ENCODE data around the gene SETBP1.

The SETBP1 gene

DNA sequence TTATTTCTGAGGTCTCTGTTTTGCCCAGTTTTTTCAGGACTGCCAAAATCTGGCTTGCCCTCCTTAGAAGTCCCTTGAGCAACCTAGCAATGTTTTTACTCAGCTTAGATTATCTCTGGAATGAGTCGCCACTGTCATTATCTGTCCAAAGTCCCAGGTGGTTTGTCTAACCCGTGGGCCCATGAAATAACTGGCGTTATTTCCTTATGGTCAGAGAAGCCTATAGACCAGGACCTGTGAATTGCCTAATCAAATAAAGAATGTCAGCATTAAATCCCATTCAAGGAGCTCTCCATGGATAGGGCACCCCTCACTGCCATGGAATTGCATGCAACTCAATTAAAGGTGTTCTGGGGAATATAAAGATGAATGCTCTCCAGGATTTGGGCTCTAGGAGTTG, 373.9 kb downstream of the SETBP1 start:
- no peak for DNase-seq

DNA sequence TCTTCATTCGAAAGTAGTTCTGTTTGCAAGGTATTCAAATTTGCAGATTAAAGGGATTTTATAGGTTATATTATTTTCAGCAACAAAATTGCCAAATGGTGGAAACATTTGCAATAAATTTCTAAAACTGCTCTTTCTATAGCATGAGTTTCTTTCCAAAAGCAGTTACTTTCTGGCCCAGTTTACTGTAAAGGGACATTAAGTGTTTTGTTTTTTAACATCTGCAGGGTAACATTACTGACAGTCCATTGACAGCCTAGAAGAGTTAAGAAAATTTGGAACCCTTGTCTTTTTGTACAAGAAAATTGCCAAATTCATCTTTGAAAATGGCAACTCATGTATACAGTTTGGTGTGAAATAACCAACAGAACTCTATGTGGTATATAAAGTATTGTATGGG, 375.1 kb downstream of the SETBP1 start:
- no peak for DNase-seq

DNA sequence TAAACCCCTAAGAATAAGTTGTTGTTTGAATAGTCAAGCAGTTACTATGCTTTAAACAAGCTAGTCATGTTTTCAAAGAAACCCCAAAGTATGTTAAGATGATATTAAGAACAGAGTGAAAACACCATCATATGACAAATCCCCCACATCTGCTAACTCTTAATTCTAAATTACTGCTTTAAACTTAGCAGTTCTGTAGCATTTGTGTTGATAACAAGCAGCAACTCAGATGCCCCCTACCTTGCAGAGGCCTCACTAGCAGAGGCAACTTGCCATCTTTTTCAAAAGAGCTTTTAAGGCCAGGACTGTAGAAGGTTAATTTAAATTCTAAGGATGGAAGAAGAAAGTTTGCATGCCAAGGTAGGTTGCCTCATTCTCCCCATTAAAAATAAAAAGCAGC, 376.2 kb downstream of the SETBP1 start:
- DNase-seq: no peak

DNA sequence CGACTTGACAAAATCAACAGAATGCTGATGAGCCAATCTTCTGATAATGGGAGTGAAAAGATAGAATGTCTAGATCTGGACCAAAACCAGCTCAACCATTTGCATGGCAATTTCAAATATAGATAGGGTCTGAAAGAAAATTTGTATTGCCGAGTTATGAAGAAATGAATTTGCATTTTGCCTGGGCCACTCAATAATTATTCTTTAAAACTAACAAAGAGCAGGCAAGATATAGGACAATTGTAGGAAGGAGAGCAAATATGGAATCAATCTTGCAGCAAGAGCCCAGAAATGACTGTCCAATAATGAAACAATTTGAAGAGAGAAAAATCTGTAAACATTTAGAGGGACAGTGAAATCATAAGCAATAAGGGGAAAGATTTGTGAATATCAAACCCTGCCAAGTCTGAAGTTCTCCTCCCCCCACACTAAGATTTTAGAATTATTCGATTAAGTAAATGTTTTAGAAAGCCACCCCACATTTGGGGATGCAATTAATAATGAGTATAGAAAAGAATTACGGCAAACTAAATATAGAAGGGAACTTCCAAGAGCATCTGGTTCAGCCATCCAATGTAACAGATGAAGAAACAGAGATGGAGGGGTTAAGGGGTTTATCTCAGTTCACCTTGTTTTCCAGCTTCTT, 377.4 kb downstream of the SETBP1 start:
- DNase-seq: no peak

DNA sequence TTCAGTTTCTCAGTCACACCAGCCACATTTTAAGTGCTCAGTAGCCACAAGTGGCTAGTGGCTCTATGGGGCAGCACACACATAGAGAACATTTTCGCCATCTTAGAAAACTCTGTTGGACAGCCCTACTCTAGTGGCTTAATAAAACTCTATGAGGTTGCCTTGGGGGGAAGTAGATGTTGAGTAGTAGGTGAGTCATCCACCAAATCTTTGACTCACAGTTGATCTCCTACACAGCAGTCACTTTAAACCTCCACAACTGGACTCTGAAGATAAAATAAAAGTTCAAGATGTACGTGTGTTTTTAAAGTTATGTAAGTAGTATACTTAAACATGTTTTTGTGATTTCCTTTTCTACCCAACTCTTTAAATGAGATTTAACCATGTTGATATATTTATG, 379.0 kb downstream of the SETBP1 start:
- peak; percentile 62 for DNase-seq

DNA sequence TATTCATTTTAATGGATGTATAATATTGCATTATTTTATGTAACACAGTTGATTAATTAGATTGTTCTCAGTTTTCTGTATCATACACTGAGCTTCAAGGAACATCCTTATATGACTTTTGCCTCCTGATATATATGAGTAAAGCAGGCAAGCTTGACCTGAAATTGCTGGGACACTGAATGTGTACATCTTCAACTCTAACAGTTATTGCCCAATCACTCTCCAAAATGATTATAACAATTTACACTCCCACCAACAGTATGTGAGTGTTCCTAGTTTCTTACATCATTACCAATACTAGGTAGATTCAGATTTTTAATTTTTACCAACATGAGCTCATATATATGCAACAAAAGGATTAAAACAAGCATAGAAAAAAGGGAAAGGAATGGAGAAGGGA, 379.4 kb downstream of the SETBP1 start:
- DNase-seq: no peak

DNA sequence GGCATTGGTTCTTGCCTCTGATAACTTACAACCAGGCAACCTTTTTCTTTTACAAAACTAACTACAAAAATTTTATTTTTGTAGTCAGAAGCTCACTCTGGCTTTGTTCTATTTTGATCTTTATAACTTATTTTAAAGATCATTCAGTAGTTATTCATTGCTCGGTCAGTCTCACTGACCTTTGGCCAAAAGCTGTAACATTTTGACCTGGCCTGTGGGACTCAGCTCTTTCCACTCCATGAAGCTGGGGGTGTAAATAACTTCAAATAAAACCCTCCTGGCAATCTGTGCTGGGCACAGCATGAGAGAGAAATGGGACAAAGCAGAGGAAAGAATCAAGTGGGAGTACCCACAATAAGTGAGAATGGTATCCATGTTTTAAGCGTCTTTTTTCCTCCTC, 380.7 kb downstream of the SETBP1 start:
- DNase-seq: no peak

DNA sequence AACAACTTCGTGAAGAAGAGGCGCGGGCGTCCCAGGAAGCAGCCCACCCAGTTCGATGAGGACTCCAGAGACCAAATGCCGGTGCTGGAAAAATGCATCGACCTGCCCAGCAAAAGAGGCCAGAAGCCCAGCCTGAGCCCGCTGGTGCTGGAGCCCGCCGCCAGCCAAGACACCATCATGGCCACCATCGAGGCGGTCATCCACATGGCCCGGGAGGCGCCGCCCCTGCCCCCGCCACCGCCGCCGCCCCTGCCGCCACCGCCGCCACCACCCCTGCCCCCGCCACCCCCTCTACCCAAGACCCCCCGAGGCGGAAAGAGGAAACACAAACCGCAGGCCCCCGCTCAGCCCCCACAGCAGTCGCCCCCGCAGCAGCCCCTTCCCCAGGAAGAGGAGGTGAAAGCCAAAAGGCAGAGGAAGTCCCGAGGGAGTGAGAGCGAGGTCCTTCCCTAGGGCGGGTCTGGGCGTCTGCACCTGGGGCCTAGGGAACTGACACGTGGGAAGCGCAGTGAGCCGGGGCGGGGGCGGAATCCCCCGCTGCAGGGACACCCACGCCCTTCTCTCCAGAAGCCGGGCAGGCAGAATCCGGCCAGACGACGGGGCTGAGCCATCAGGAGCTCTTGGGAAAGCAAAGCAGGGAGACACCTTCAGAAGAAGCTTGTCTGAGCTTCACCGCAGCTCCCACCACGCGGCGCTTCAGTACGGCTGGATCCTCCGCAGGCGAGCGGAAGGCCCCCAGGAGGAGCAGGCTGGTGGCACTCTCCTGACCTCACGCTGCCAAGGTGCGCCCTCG, 382.8 kb downstream of the SETBP1 start:
- no peak for DNase-seq

DNA sequence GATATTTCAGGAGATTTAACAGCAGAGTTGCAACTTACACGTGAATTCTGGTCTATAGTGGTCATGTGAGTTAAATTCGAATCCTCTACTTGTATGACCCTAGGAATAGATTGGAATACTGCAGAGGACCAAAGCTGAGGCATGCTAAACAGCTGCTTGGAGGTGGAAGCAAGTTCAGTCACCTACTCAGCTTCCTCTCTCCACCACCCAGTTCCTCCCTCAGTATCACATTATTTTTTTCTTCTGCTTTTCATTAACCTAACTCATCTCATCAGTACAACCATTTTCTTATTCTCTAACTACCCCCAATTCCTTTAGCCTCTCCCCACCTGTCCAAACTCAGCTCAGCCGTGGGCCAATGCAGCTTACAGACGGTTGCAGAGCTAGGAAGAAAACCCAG, 385.5 kb downstream of the SETBP1 start:
- DNase-seq: no peak

DNA sequence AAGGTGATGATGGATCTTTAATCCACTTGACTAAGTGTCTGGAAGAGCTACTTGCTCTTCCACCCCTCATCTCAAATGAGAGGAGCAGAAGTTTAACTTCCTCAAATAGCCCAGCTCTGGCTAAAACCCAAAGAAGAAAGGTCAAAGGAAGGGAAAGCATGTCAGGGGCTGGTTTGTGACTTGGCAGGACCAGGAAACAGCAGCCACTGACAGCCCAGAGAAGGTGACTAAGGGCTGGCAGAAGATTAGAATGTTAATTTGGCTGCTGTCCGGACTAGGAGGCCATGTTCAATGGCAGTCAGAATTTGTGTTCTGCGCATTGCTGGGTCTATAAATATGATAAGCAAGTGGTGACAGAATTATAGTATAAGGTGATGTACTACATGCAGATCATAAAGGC, 386.2 kb downstream of the SETBP1 start:
- DNase-seq: no peak

DNA sequence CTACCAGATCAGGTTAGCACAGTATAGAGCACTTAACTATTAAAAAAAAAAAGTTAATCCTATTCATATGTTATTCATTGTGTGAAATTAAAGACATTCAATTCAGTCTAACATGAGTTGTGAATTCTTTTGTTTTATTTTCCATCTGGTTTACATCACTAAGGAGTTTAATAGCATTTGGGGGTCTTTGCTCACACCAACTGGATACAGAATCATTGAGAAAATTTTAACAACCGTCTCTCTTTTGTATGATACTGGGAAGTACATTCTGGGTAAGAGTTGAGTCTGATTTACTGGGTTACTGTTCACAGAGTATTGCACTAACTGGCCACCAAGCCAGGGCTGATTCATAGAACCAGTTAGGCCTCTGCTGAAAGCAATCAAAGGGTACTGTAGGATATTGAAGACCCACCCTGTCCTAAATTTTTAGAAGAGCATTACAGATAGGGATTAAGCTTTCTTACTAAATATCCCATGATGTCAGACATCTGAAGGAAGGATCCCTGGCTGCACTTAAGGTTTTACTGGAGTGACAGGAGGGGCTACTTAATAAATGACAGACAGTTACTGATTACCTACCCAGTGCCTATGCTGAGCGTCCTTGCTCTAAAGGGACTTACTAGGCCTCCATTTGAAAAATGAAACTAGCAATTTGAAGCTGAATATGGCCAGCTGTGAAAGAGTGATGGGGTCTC, 387.9 kb downstream of the SETBP1 start:
- no peak for DNase-seq

DNA sequence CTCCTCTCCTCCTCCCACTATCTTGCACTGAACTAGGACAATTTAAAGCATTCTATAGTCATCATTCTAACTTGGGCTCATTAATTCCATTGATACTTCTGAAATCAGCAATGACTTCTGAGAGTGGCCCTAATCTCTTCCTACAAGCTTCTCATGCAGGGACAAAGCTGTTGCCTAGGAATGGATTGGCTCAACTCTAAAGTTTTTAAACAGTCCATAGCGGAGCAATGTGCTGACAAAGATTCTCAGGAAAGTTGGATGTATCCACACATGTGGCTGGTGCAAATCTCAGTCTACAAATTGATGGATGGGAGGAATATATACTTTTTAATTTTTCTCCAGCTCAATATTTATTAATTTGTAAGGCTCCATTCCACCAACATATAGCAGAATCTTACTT, 388.9 kb downstream of the SETBP1 start:
- DNase-seq: no peak

DNA sequence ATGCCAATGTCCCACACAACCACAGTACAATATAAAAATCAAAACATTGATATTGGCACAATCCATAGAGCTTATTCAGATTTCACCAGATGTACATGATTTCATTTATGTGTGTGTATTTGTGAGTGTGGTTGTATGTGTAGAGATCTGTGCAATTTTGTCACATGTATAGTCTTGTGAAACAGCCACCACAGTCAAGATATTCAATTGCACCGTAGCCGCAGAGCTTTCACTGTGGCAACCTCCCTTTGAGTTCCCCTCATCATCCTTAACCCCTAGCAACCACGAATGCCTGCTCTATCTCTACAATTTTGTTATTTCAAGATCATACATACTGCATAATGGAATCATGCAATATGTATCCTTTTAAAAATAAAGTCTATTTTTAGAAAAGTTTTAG, 391.3 kb downstream of the SETBP1 start:
- DNase-seq: no peak

DNA sequence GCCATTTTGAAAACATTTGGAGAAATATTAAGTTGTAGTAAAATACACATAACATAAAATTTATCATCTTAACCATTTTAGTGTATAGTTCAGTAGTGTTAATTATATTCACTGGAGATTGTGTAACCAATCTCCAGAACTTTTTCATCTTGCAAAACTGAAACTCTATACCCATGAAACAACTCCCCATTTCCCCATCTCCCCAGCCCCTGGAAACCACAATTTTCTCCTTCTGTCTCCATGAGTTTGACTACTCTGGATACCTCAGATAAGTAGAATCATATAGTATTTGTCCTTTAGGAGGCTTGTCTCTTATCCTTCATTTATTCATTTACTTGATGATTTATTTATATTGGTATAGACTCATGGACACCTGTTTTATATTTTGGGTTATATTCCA, 392.9 kb downstream of the SETBP1 start:
- DNase-seq: no peak

DNA sequence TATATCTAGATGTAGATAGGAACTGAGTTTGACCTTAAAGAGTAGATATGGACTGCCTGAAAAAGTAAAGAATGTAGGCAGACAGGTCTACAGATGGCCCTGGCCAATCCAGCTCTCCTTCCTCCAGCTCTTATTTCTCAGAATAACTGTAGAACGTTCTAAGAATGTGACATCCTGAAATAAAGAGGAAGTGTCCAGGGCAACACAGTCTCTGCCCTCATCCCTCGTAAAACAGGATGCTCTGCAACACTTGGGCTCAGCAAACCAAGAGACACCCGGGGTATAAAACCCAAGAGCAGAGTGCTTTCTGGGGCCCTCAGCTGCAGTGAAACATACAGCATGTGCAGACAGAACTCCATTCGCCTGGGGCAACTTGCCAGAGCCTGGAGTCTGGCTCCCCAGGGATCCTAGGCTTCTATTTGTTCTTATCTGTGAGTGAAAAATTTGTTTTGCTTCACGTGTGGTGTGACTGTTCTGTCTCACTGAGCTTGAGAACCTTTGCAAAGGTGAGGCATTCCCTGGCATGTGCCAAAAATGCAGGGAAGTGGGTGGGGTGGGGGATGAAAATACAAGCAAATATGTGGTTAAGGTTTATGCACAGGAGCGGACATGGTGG, 401.0 kb downstream of the SETBP1 start:
- DNase-seq: no peak

DNA sequence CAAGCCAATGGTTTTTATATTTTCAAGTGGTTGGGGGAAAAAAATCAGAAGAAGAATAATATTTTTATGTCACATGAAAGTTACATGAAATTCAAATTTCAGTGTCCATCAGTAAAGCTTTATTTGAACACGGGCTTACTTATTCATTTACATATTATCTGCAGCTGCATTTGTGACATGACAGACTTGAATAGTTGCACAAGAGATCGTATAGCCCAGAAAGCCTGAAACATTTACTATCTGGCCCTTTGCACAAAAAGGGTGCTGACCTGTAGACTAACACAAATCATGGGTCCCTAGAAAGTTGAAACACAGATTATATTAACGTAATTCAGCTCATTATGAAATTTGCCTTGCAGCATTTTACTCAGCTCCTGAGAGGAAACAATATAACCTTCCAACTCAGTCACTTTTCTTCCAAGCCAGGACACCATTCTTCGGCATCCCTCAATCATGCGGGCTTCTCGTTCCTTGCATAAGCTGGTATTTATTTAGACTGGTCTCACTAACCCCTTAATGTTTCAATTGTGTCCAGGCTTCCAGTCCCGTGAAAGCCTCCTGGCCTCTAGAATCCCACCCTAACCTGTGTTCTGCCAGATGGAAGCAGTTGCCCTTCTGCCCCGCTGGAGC, 402.7 kb downstream of the SETBP1 start:
- no peak for DNase-seq

DNA sequence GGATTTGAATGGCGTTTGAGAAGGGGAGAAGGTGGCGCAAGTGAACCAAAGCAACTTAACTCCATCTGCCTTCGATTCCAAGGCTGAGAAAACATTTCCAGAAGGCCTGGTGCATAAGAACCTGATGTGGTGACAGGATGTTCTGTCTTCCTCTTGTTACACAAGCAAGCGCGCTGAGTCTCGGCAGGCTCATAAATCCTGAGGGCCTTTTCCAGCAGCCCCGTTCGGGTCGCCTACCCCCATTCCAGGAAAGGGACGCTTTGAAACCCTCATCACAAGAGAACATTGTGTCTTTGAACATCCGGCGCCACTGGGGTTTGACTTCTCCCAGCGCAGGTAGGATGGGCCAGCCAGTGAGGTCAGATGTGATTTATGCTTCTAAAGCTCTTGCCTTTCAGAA, 403.5 kb downstream of the SETBP1 start:
- DNase-seq: no peak

DNA sequence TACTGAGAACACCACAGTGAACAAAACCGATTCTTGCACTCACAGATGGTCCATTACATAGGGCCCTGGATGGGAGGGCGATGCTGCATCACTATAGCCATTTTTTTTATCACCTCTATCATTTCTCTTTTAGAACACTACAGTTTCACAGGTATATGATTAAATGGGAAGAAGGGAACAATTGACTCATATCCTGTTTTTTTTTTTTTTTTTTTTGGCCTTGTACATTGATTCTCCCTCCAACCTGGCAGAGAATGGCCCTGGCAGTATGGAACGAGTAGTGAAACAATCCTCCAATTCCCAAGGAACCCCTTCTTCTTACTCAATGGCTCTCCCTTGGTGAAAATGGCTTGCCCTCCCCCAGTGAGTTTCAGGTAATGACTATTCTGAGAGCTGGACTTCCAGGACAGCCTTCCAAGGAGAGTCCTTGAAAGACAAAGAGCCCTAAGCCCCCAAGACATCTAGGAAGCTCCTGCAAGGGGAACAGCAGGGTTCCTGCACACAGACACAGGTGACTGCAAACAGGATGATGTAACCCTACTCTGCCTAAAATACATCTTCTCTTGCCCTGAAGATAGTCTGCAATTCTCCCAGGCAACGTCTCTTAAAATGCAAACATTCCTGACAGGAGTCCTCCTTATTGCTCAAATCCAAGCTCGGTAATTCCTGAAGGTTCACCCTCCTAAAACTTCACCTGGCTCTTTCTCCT, 405.4 kb downstream of the SETBP1 start:
- no peak for DNase-seq

DNA sequence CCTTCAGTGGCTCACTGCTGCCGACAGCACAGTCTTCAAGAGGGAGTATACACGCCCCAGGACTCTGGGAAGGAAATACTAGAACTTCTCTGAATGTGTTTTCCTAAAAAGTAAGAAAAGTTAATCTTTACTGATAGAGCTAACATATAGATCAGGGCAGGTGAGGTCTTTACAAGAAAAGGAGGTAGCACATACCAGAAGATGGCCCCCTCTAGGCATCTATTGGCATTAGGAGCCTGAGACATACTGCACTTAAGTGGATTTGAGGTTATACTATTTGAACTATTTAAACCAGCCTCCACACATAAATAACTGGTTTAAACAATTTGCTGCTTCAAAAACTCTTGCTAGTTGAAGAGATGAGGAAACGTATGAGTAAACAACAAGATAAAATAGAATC, 406.1 kb downstream of the SETBP1 start:
- no peak for DNase-seq

DNA sequence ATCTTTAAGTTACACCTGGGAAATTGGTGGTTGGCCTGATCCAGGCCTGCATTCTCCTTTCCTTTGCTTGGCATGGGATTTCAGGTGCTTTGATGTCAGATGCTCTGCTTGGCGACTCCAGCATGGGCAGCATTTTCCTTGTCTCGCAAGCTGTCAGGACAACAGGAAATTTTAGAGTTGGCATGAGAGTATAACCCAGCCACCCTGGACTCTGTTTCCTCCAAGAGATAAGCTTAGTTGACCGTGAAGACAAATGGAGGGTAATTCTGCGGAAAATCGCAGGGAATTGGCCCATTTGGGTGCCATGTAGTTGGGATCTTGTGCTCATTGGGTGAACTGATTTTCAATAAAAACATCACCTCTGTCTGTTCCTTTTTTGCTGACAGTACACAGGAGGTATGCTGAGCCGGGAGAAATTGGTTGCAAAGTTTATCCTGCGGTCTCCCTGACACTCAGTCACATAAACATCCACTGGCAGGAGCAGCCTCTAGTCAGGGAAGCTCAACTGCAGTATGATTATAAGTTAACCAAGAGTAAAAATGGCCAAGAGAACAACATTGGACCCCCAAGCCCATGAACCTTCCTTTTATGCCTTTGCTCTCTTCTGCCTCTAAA, 409.9 kb downstream of the SETBP1 start:
- DNase-seq: no peak

DNA sequence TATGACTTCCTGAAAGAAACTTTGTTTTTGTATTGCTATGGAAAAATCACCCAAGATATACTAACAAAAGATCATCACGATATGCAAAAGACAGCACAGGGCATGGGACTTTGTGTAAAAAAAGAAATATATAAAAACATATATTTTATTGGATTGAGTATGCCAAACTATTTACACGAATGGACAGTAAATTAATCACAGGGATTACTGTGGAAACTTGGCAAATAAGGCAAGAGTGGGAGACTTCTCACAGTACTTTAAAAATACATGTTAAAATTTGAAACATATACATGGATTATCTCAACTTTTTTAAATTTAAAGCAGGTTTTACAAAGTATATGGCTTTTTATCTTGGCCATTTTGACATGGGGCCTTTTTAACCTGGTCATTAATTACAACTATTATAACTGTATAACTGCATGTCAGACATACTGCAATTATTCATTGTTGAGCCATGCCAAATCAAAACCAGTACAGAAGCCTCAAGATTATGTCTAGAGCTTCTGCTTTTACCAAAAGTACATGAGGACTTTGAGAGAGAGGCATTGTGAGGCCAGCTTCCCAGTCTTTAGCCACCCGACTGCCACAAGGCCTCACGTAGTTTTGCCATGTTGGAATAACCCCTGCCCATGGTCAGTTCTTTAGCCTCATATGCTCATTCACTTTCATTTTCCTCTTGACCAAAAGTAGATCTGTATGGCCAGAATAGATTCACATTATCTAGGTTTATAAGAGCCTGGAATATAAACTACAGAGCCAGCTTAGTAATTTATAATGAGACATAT, 419.8 kb downstream of the SETBP1 start:
- no peak for DNase-seq
